ENCODE data around the gene AGPAT3. TPM values are rescaled to one million over a fixed set of nuclear protein-coding genes. Genes with fewer than 3 reads are reported as not detected.

Gene AGPAT3
- total and polyA plus RNA-seq, 10 of the 15 experiments (the other 5 are each of a cell fraction or from before 2014, with no cell fraction given), result 1.2 to 110 (median 30.8) TPM

DNA sequence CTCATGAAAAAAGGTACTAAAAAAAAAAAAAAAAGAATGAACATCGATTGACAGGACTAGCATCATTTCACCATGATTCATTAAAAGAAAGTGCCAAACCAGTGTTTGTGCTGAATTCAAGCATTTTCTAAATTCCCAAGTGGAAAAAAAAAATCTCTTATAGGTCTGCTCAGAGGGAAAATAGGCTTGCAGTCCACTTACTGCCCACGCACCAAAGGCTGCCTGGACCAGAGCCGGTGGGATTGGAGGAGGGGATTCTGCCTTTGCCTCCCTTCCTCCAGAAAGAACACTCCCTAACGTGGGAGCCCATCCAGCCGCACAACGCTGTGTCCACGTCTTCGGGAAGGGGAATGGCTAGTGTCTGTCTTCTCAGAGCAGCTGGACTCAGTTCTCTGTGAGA, 141.6 kb downstream of the AGPAT3 start:
- Histone ChIP-seq H3K27me3 (replicated peaks in 1 of 2; ENCODE audit: control insufficient read depth in 2 of 2, insufficient read depth in 2 of 2, low read length in 1 of 2) (no peaks in the 10 kb centered on the region), H3K4me1 (ENCODE audit: control insufficient read depth, insufficient read depth, low read length) (peaks cover 3% of the 10 kb centered on the region; the same call in 1 of the 2 replicates), H3K4me2 (ENCODE audit: control insufficient read depth, insufficient read depth) (no peak overlapping the region), H3K36me3 (ENCODE audit: control insufficient read depth in 2 of 2, insufficient read depth in 2 of 2, low read length in 1 of 2) (no peaks in the 10 kb centered on the region), H2AFZ (ENCODE audit: control insufficient read depth, low read depth, low read length) (no peak overlapping the region), H3K27ac (ENCODE audit: control insufficient read depth, insufficient read depth) (no peak overlapping the region), H3K9ac (ENCODE audit: control insufficient read depth, insufficient read depth, low read length) (no peak overlapping the region), H3K79me2 (ENCODE audit: control insufficient read depth, insufficient read depth, low read length) (peaks cover 5% of the 10 kb centered on the region), H4K20me1 (ENCODE audit: control insufficient read depth, insufficient read depth) (no peaks in the 10 kb centered on the region), H3K4me3 (no peak overlapping the region), H3K9me3 (replicated peaks; ENCODE audit: control insufficient read depth, insufficient read depth, low read length) (no peaks in the 10 kb centered on the region)
- CTCF ChIA-PET, result no interaction called here
- in situ Hi-C loops (cut with MboI) (no loop called here), intact Hi-C loops (cut with micrococcal nuclease; ENCODE audit: unreplicated experiment) (no loop called here)
- FAIRE-seq (no peak), ATAC-seq (no peak), DNase-seq (ENCODE audit: low read depth, low spot score) (no peak)
- TF ChIP-seq ZNF274 (IDR thresholded peaks at IDR 0.05; ENCODE audit: insufficient read depth, insufficient read length) (no peak), HDAC6 (IDR thresholded peaks at IDR 0.05; ENCODE audit: unreplicated experiment) (no peak), HDGF (IDR thresholded peaks at IDR 0.05) (no peak), TCF12 (IDR thresholded peaks at IDR 0.05; ENCODE audit: low read depth, low read length) (no peak), ZNF384 (IDR thresholded peaks at IDR 0.05; ENCODE audit: borderline replicate concordance, low read depth, low read length) (no peak), GATAD2B (conservative IDR thresholded peaks at IDR 0.05; ENCODE audit: low read depth) (no peak), SREBF1 (IDR thresholded peaks at IDR 0.05; ENCODE audit: low read length) (no peak), ZSCAN29 (IDR thresholded peaks at IDR 0.05) (no peak), SIX5 (IDR thresholded peaks at IDR 0.05; ENCODE audit: low read depth, low read length, severe bottlenecking) (no peak), CHD4 (IDR thresholded peaks at IDR 0.05) (no peak), YBX1 (IDR thresholded peaks at IDR 0.05) (no peak), CBFB (IDR thresholded peaks at IDR 0.05; ENCODE audit: low read depth) (no peak), NFYA (IDR thresholded peaks at IDR 0.05; ENCODE audit: borderline replicate concordance, low read depth, low read length) (no peak), PAX8 (IDR thresholded peaks at IDR 0.05) (no peak), CTCF (IDR thresholded peaks at IDR 0.05 in 2 of 3, conservative IDR thresholded peaks at IDR 0.05 in 1 of 3; ENCODE audit: control insufficient read depth in 2 of 3, extremely low read depth in 1 of 3, insufficient read depth in 1 of 3, low read depth in 3 of 3, low read length in 3 of 3) (no peak), NR2F1 (conservative IDR thresholded peaks at IDR 0.05) (no peak), POLR2A (IDR thresholded peaks at IDR 0.05; ENCODE audit: low read depth, low read length) (no peak), CHD1 (IDR thresholded peaks at IDR 0.05; ENCODE audit: low read depth, low read length) (no peak)
- TF ChIP-seq, protein P1, sequence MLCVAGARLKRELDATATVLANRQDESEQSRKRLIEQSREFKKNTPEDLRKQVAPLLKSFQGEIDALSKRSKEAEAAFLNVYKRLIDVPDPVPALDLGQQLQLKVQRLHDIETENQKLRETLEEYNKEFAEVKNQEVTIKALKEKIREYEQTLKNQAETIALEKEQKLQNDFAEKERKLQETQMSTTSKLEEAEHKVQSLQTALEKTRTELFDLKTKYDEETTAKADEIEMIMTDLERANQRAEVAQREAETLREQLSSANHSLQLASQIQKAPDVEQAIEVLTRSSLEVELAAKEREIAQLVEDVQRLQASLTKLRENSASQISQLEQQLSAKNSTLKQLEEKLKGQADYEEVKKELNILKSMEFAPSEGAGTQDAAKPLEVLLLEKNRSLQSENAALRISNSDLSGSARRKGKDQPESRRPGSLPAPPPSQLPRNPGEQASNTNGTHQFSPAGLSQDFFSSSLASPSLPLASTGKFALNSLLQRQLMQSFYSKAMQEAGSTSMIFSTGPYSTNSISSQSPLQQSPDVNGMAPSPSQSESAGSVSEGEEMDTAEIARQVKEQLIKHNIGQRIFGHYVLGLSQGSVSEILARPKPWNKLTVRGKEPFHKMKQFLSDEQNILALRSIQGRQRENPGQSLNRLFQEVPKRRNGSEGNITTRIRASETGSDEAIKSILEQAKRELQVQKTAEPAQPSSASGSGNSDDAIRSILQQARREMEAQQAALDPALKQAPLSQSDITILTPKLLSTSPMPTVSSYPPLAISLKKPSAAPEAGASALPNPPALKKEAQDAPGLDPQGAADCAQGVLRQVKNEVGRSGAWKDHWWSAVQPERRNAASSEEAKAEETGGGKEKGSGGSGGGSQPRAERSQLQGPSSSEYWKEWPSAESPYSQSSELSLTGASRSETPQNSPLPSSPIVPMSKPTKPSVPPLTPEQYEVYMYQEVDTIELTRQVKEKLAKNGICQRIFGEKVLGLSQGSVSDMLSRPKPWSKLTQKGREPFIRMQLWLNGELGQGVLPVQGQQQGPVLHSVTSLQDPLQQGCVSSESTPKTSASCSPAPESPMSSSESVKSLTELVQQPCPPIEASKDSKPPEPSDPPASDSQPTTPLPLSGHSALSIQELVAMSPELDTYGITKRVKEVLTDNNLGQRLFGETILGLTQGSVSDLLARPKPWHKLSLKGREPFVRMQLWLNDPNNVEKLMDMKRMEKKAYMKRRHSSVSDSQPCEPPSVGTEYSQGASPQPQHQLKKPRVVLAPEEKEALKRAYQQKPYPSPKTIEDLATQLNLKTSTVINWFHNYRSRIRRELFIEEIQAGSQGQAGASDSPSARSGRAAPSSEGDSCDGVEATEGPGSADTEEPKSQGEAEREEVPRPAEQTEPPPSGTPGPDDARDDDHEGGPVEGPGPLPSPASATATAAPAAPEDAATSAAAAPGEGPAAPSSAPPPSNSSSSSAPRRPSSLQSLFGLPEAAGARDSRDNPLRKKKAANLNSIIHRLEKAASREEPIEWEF (IDR thresholded peaks at IDR 0.05; ENCODE audit: insufficient replicate concordance, low read depth, low read length), result no peak
- 99% methylated on average over 8 of the region's 8 CpGs for WGBS (ENCODE audit: insufficient coverage, insufficient replicate concordance, low lambda C conversion rate, missing lambda C conversion rate)
- SMC1A ChIA-PET (ENCODE audit: uncharacterized antibody, unreplicated experiment), result no interaction called here
- POLR2A ChIA-PET, result no interaction called here
- no TSS peak for BruUV-seq (replicated peaks)
- RAD21 ChIA-PET (ENCODE audit: unreplicated experiment), result no interaction called here
